K562 (cell line): ENCODE results near the gene TMEM234. TPM values are rescaled to one million over a fixed set of nuclear protein-coding genes. Genes with fewer than 3 reads are reported as not detected.

Source experiments
- ATAC-seq: fragments of 200-7000 bp; cut with Tn5 transposase; 3 replicates; pipeline ENCODE4 v1.9.1; 2020; ENCODE audit warnings: moderate library complexity
- BruUV-seq: library from RNA; stranded (reverse); fragments of 400-500 nt; replicated peaks from 2 replicates; lab custom pipeline; 2021; lab: Mats Ljungman, UMichigan
- CTCF ChIA-PET: fragments of 300-600 bp; formaldehyde crosslinking; extraction: SDS; loops from one replicate; lab custom pipeline; 2021; ENCODE audit warnings: low intra/inter-chr PET ratio; lab: Yijun Ruan, JAX
- POLR2A ChIA-PET: fragments of 300-600, 350-650 bp; sonication (Branson Sonifier 250); formaldehyde crosslinking; extraction: SDS; loops from one replicate; lab custom pipeline; 2021; ENCODE audit warnings: antibody characterized with exemption, inconsistent platforms; lab: Yijun Ruan, JAX
- DNase-seq, 4 experiments: peaks; one replicate each; pipeline versions ENCODE4 v3.0.0 to v3.0.0-alpha.2; 2011 to 2018; ENCODE audit warnings: low spot score in 3 of 4, mixed read lengths in 3 of 4; ENCODE audit errors: extremely low read depth in 1 of 4
- FAIRE-seq: peaks from 2 replicates; lab custom pipeline; 2011; peaks lifted over from hg19 to GRCh38; lab: Jason Lieb, UNC
- H2AFZ ChIP-seq: 2 replicates; pipeline ENCODE4 v1.6.0; 2011; ENCODE audit warnings: low read depth, low read length, control low read depth, inconsistent platforms
- H3K27ac ChIP-seq: fragments of 200-600 bp; 3 replicates; pipeline ENCODE4 v1.8.0; 2011; ENCODE audit warnings: low read depth, mild to moderate bottlenecking, control low read depth, inconsistent platforms, low read length, moderate library complexity, mixed read lengths; ENCODE audit errors: extremely low read depth
- H3K27me3 ChIP-seq, 2 experiments: fragments of 300-600 bp in 1 of 2; 2 replicates in 1 of 2; 3 replicates in 1 of 2; pipeline versions ENCODE4 v1.6.0 to v1.8.0; 2011; ENCODE audit warnings: inconsistent platforms in 2 of 2, low read length in 2 of 2, mild to moderate bottlenecking in 1 of 2, mixed read lengths in 1 of 2, moderate library complexity in 1 of 2; ENCODE audit not compliant: control insufficient read depth in 2 of 2, insufficient read depth in 2 of 2
- H3K36me3 ChIP-seq: fragments of 300-600 bp; 3 replicates; pipeline ENCODE4 v1.8.0; 2011; ENCODE audit warnings: mild to moderate bottlenecking, low read length, inconsistent platforms; ENCODE audit not compliant: control insufficient read depth, insufficient read depth
- H3K4me1 ChIP-seq, 2 experiments: fragments of 200-600 bp in 1 of 2; replicated peaks in 1 of 2; 2 replicates in 1 of 2; 3 replicates in 1 of 2; pipeline versions ENCODE4 v1.5.1 to v1.8.0; 2011; ENCODE audit warnings: inconsistent platforms in 2 of 2, low read length in 2 of 2, mild to moderate bottlenecking in 1 of 2, mixed read lengths in 1 of 2, moderate library complexity in 1 of 2; ENCODE audit not compliant: control insufficient read depth in 2 of 2, insufficient read depth in 2 of 2
- H3K4me2 ChIP-seq: 2 replicates; pipeline ENCODE4 v1.6.1; 2011; ENCODE audit warnings: low read length, control low read depth, inconsistent platforms, mixed read lengths; ENCODE audit not compliant: insufficient read depth
- H3K4me3 ChIP-seq: fragments of 200-600 bp; sonication (generic), shearing (Covaris generic); 2 replicates; pipeline ENCODE4 v1.5.1; 2016; ENCODE audit warnings: control low read depth, inconsistent platforms
- H3K79me2 ChIP-seq: fragments of 200-600 bp; 3 replicates; pipeline ENCODE4 v1.8.0; 2011; ENCODE audit warnings: low read length, inconsistent platforms; ENCODE audit not compliant: control insufficient read depth, insufficient read depth
- H3K9ac ChIP-seq, 2 experiments: 2 replicates each; pipeline versions ENCODE4 v1.6.0 to v1.6.1; 2011; ENCODE audit warnings: low read depth in 2 of 2, low read length in 2 of 2, control low read depth in 1 of 2, inconsistent platforms in 1 of 2, mild to moderate bottlenecking in 1 of 2, mixed read lengths in 1 of 2; ENCODE audit not compliant: insufficient read depth in 1 of 2
- H3K9me1 ChIP-seq: one replicate; pipeline ENCODE4 v1.6.0; 2011; ENCODE audit warnings: inconsistent platforms, mild to moderate bottlenecking, low read length, moderate library complexity; ENCODE audit not compliant: control insufficient read depth, insufficient read depth
- H3K9me3 ChIP-seq: replicated peaks from 2 replicates; pipeline ENCODE4 v1.5.1; 2011; ENCODE audit warnings: low read depth, low read length, inconsistent platforms; ENCODE audit not compliant: control insufficient read depth, insufficient read depth
- H4K20me1 ChIP-seq: replicated peaks from 2 replicates; pipeline ENCODE4 v1.6.1; 2011; ENCODE audit warnings: low read length, inconsistent platforms, mixed read lengths; ENCODE audit not compliant: control insufficient read depth, insufficient read depth
- KDM5B ChIP-seq: fragments of 200-600 bp; sonication (generic); IDR thresholded peaks from 2 replicates; pipeline ENCODE4 v1.6.1; 2012; ENCODE audit warnings: low read depth, mild to moderate bottlenecking, moderate library complexity, low read length, control low read depth, inconsistent platforms; ENCODE audit not compliant: insufficient replicate concordance
- POLR2A ChIP-seq: fragments of 450-650 bp; conservative IDR thresholded peaks from 2 replicates; pipeline ENCODE4 v1.6.1; 2016
- RBFOX2 ChIP-seq: fragments of 200-400 bp; formaldehyde crosslinking; IDR thresholded peaks from 2 replicates; pipeline ENCODE4 v1.6.1; 2017; ENCODE audit warnings: low read depth, mild to moderate bottlenecking, low read length, moderate library complexity
- SUPT5H ChIP-seq: fragments of 450-650 bp; IDR thresholded peaks from 2 replicates; pipeline ENCODE4 v1.6.1; 2016
- ZBTB7A ChIP-seq: IDR thresholded peaks from 2 replicates; pipeline ENCODE4 v1.6.1; 2011; ENCODE audit warnings: low read depth, mild to moderate bottlenecking, low read length, moderate library complexity, borderline replicate concordance; ENCODE audit not compliant: control insufficient read depth
- ZNF324 ChIP-seq: fragments of 250-450 bp; sonication (Bioruptor Pico); IDR thresholded peaks from 2 replicates; pipeline ENCODE4 v1.4.0; 2020; ENCODE audit warnings: mild to moderate bottlenecking
- ZNF668 ChIP-seq: fragments of 250-450 bp; sonication (Bioruptor Pico); IDR thresholded peaks from 2 replicates; pipeline ENCODE4 v1.8.0; 2022; ENCODE audit warnings: mild to moderate bottlenecking, inconsistent platforms
- WGBS: fragments of 100-300 bp; shearing (Covaris generic); methylation state at CpG from one replicate; pipeline ENCODE4 v1.1.6; 2016; ENCODE audit warnings: low coverage, mixed read lengths; ENCODE audit not compliant: insufficient coverage; ENCODE audit errors: missing lambda C conversion rate; 5-methylcytosine and 5-hydroxymethylcytosine counted together
- in situ Hi-C: fragments of 300-500 bp; cut with MboI; formaldehyde crosslinking; loops from 4 replicates; pipeline ENCODE4 v1.15.0; 2018; ENCODE audit warnings: inconsistent platforms, mixed read lengths
- intact Hi-C: fragments of 100-400 bp; cut with micrococcal nuclease; formaldehyde crosslinking; loops from 2 replicates; pipeline ENCODE4 v1.14.2; 2022
- polyA plus RNA-seq, 8 experiments: library from polyadenylated mRNA; depleted of rRNA in 4 of 8; stranded (reverse) in 5 of 8; unstranded in 3 of 8; fragments of >200 nt; fragmentation: Nextera tagmentation in 2 of 8; fragmentation: Illumina TruSeq in 1 of 8; extraction: Ambion mirVana in 2 of 8; extraction: Trizol in 1 of 8; gene quantifications; 2 replicates each; pipeline versions ENCODE4 v1.2.1 to v1.2.3, GENCODE V29; 2011 to 2014; ENCODE audit warnings: inconsistent platforms in 1 of 8, missing spikeins in 1 of 8
- total RNA-seq, 7 experiments: library from RNA; depleted of rRNA in 6 of 7; stranded (reverse); fragments of >200 nt in 6 of 7; fragmentation: Illumina TruSeq in 2 of 7; extraction: Trizol in 2 of 7; gene quantifications; 2 replicates each; pipeline versions ENCODE4 v1.2.1 to v1.2.3, GENCODE V29; 2011 to 2021; ENCODE audit warnings: low replicate concordance in 1 of 7
- TF ChIP-seq, protein P1 (sequence below): fragments of 250-450 bp; sonication (Bioruptor Pico); IDR thresholded peaks from 2 replicates; pipeline ENCODE4 v1.4.0; 2020

The TMEM234 gene
- total and polyA plus RNA-seq, 9 of the 15 experiments (the other 6 are each of a cell fraction or from before 2014, with no cell fraction given): 5.0 to 12.9 (median 7.6) TPM

DNA sequence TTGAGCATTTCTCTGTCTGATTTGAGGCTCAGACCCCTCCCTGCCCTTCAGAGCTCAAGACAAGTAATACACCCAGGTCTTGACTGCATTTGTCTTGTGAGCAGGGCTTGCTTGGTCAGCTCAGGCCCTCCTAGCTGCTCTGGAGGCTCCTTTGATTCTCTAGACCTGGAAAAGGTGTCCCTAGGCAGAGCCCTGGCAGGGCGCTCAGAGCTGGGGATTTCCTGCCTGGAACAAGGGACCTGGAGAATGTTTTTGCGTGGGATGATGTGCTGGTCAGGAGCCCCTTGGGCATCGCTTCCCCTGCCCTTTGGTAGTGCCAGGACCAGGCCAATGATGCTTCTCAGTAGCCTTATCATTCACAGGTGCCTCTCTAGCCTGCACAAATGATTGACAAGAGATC lies 26.6 kb downstream of the TMEM234 start:
- POLR2A ChIA-PET: interaction anchor here (0.6 to 10.8 kb wide), 7 partner anchors 11 to 88 kb away, joined by 3 to 201 read pairs (median 4); partner anchors contain the start of genes DCDC2B, IQCC, KPNA6 and TXLNA
- Histone ChIP-seq H3K79me2 (no peaks in the 10 kb centered on the region), H3K9me3 (no peaks in the 10 kb centered on the region), H3K27ac (no peak overlapping the region), H3K9me1 (peaks cover 3% of the 10 kb centered on the region), H2AFZ (no peak overlapping the region), H3K4me1 (peaks cover 5 to 22% of the 10 kb centered on the region in 2 experiments; a peak in 4 of 5 replicates), H3K9ac (0 out of 4 replicates have a peak overlapping the region, but pooled peaks of 1 of the 2 experiments have one; percentile 8), H3K4me2 (no peak overlapping the region), H3K27me3 (no peaks in the 10 kb centered on the region), H3K4me3 (no peak overlapping the region), H3K36me3 (peaks cover 80% of the 10 kb centered on the region), H4K20me1 (no peaks in the 10 kb centered on the region; the same call in none of the 2 replicates)
- no TSS peak for BruUV-seq
- no peak for ATAC-seq
- TF ChIP-seq ZBTB7A (no peak), SUPT5H (0 out of 2 replicates have a peak, but pooled peaks have one; percentile 24), POLR2A (0 out of 2 replicates have a peak, but pooled peaks have one; percentile 9), ZNF668 (CRISPR knock-in tag) (no peak), KDM5B (no peak), ZNF324 (no peak), RBFOX2 (0 out of 2 replicates have a peak, but pooled peaks have one; percentile 29)
- TF ChIP-seq, protein P1, sequence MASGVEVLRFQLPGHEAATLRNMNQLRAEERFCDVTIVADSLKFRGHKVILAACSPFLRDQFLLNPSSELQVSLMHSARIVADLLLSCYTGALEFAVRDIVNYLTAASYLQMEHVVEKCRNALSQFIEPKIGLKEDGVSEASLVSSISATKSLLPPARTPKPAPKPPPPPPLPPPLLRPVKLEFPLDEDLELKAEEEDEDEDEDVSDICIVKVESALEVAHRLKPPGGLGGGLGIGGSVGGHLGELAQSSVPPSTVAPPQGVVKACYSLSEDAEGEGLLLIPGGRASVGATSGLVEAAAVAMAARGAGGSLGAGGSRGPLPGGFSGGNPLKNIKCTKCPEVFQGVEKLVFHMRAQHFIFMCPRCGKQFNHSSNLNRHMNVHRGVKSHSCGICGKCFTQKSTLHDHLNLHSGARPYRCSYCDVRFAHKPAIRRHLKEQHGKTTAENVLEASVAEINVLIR (CRISPR knock-in tag): no peak
- in situ Hi-C loops: no loop called here
- WGBS: 95% methylated on average over 3 of the region's 3 CpGs
- CTCF ChIA-PET: no interaction called here
- intact Hi-C loops: no loop called here
- DNase-seq: no peak
- no peak for FAIRE-seq
